MCF 10A (cell line): ENCODE data around the gene MOV10L1. TPM values are rescaled to one million over a fixed set of nuclear protein-coding genes. Genes with fewer than 3 reads are reported as not detected.
A peak's percentile ranks its signal among the peaks of the same experiment; 100 is the strongest.

Experiments
- BruUV-seq: library from RNA; stranded (reverse); fragments of 400-500 nt; replicated peaks from 2 replicates; lab custom pipeline; 2021; lab: Mats Ljungman, UMichigan
- CTCF ChIA-PET: fragments of 300-600 bp; sonication (Branson Sonifier 250); formaldehyde crosslinking; extraction: SDS; loops from one replicate; lab custom pipeline; 2021; ENCODE audit warnings: antibody characterized with exemption, inconsistent platforms; lab: Yijun Ruan, JAX
- POLR2A ChIA-PET: fragments of 300-600, 350-650 bp; sonication (Branson Sonifier 250); formaldehyde crosslinking; extraction: SDS; loops from one replicate; lab custom pipeline; 2020; ENCODE audit warnings: antibody characterized with exemption, inconsistent platforms; lab: Yijun Ruan, JAX
- DNase-seq: peaks from one replicate; pipeline ENCODE4 v3.0.0-alpha.2; 2018; ENCODE audit not compliant: unreplicated experiment
- H3K27ac Mint-ChIP-seq: one replicate; pipeline ENCODE4 v1.8.0; 2022; ENCODE audit warnings: mild to moderate bottlenecking, low read depth, mixed read lengths; ENCODE audit not compliant: unreplicated experiment
- H3K27me3 Mint-ChIP-seq: one replicate; pipeline ENCODE4 v1.8.0; 2022; ENCODE audit warnings: mixed read lengths; ENCODE audit not compliant: insufficient read depth, unreplicated experiment
- H3K36me3 Mint-ChIP-seq: one replicate; pipeline ENCODE4 v1.8.0; 2022; ENCODE audit warnings: mild to moderate bottlenecking, moderate library complexity, mixed read lengths; ENCODE audit not compliant: insufficient read depth, unreplicated experiment
- H3K4me1 Mint-ChIP-seq: one replicate; pipeline ENCODE4 v1.8.0; 2022; ENCODE audit warnings: mixed read lengths; ENCODE audit not compliant: insufficient read depth, unreplicated experiment
- H3K4me3 Mint-ChIP-seq: one replicate; pipeline ENCODE4 v1.8.0; 2022; ENCODE audit warnings: mild to moderate bottlenecking, moderate library complexity, mixed read lengths; ENCODE audit not compliant: unreplicated experiment
- H3K9me3 Mint-ChIP-seq: one replicate; pipeline ENCODE4 v1.8.0; 2022; ENCODE audit warnings: mixed read lengths; ENCODE audit not compliant: unreplicated experiment
- intact Hi-C: fragments of 100-400 bp; cut with micrococcal nuclease; formaldehyde crosslinking; loops from 2 replicates; pipeline ENCODE4 v1.14.1; 2022
- total RNA-seq: library from RNA; stranded (reverse); gene quantifications from 2 replicates; pipeline ENCODE4 v1.2.3, GENCODE V29; 2022
- TF ChIP-seq, protein P1 (sequence below): fragments of 200-600 bp; IDR thresholded peaks from one replicate; pipeline ENCODE4 v1.8.0; 2022; ENCODE audit warnings: antibody characterized with exemption, mild to moderate bottlenecking; ENCODE audit not compliant: unreplicated experiment

The MOV10L1 gene
- total RNA-seq, 1 experiment from 2014 or later = not detected

DNA sequence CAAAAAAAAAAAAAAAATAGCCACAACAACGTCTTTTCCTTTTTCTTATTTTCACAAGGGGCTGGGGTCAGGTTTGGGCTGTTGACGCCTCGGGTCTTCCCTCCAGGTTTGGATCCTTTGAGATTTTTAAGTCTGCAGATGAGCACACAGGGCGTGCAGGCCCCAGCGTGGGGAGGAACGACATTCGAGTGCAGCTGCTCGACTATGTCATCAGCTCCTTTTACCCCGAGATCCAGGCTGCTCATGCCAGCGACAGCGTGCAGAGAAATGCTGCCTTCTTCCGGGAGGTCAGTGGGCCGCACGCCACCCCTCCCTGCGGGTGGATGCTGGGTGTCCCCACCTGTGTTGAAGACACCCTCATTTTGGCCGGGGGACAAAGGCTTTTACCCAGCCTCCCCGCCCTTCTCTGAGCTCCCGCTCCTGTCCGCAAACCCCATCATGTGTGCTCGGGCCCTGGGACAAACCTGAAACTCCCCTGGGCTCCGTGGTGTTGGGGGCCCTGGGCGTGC lies 118.7 kb downstream of the MOV10L1 start:
- ChIA-PET CTCF (interaction anchor here (0.5 to 3.1 kb wide), 6 partner anchors 18 to 404 kb away, joined by 3 to 14 read pairs (median 6); no protein-coding TSS in a partner anchor), POLR2A (interaction anchor here (0.9 to 2.1 kb wide), 2 partner anchors 14 to 60 kb away, joined by 4 to 7 read pairs; no protein-coding TSS in a partner anchor)
- Mint-ChIP-seq H3K4me1 (peaks cover 6% of the 10 kb centered on the region), H3K36me3 (peaks cover 75% of the 10 kb centered on the region), H3K9me3 (no peaks in the 10 kb centered on the region), H3K27ac (no peak overlapping the region), H3K4me3 (no peak overlapping the region), H3K27me3 (no peaks in the 10 kb centered on the region)
- no TSS peak for BruUV-seq
- DNase-seq = no peak
- intact Hi-C loops = no loop called here
- TF ChIP-seq, protein P1, sequence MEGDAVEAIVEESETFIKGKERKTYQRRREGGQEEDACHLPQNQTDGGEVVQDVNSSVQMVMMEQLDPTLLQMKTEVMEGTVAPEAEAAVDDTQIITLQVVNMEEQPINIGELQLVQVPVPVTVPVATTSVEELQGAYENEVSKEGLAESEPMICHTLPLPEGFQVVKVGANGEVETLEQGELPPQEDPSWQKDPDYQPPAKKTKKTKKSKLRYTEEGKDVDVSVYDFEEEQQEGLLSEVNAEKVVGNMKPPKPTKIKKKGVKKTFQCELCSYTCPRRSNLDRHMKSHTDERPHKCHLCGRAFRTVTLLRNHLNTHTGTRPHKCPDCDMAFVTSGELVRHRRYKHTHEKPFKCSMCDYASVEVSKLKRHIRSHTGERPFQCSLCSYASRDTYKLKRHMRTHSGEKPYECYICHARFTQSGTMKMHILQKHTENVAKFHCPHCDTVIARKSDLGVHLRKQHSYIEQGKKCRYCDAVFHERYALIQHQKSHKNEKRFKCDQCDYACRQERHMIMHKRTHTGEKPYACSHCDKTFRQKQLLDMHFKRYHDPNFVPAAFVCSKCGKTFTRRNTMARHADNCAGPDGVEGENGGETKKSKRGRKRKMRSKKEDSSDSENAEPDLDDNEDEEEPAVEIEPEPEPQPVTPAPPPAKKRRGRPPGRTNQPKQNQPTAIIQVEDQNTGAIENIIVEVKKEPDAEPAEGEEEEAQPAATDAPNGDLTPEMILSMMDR = no peak

DNA sequence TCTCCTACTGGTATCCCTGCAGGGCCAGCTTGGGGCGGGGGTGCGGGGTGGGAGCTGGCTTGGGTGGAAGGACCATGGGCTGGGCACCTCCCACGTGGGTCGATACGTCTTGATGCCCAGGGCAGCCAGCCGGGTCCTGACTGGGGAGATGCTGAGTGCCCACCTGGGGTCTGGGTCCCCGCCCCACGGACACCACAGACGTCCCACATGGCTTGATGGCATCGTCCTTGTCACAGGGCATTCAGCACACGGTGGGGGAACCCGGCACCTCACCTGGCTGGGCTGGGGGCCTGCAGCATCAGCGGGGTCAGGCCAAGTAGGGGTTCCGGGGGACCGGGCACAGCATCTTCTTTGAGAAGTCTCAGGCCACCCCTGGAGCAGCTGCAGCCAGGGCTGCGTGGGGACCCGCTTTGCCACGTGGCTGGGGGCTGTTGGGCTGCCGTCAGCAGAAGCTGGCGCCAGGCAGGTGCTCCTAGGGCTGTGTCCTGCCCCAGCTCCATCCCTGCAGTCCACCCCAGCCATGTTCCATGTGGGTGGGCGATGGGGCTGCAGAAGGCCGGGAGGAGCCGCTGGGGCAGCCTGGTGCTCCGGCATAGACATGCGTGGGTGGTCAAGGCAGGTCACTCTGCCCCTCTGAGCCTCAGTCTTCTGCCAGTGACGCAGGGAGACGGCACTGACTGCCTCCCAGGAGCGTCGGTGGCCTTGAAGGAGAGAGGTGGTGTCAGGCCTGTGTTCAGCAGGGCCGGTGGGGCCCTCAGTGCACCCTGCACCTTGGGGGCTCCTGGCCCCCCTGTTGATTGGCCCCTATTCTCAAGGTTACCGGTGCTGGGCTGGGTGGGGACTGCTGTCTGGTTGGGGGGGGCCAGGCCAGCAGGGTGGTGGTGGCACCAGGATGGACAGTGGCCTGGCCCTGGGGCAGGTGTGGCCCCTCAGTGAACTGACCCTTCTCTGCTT lies 119.4 kb downstream of the MOV10L1 start:
- POLR2A ChIA-PET = interaction anchor here (0.9 to 2.1 kb wide), 2 partner anchors 15 to 60 kb away, joined by 4 to 7 read pairs; no protein-coding TSS in a partner anchor
- TF ChIP-seq, protein P1 = no peak
- Mint-ChIP-seq H3K4me3 (no peak overlapping the region), H3K27me3 (no peaks in the 10 kb centered on the region), H3K27ac (no peak overlapping the region), H3K36me3 (peaks cover 79% of the 10 kb centered on the region), H3K9me3 (no peaks in the 10 kb centered on the region), H3K4me1 (peaks cover 6% of the 10 kb centered on the region)
- no peak for DNase-seq
- BruUV-seq = no TSS peak
- CTCF ChIA-PET = interaction anchor here (0.5 to 3.1 kb wide), 5 partner anchors 19 to 404 kb away, joined by 3 to 14 read pairs (median 9); no protein-coding TSS in a partner anchor
- intact Hi-C loops = loop anchor here (1.0 kb wide), 1 partner anchor 60 kb away; no protein-coding TSS in a partner anchor

DNA sequence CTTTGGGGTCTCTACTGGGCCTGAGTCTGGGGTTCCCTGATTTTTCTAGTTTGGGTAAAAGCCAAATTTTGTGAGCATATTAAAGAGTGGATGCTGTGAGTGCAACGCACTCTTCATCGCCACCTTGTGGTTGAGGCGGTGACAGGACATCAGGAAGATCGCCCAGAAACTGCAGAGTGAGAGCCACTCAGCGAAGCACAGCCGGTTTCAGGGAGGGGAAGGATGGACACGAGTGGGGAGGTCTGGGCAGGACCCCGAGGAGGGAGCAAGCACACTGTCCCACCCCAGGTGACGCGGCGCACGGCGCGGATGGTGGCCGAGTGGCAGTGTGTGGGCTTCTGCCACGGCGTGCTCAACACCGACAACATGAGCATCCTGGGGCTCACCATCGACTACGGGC lies 120.1 kb downstream of the MOV10L1 start:
- H3K27ac Mint-ChIP-seq = no peak overlapping the region
- intact Hi-C loops = loop anchor here (1.0 kb wide), 1 partner anchor 61 kb away; no protein-coding TSS in a partner anchor
- BruUV-seq = no TSS peak

More for the DNA sequence above, 120.1 kb downstream of the MOV10L1 start:
- CTCF ChIA-PET = no interaction called here
- Mint-ChIP-seq H3K36me3 (peaks cover 81% of the 10 kb centered on the region), H3K9me3 (no peaks in the 10 kb centered on the region), H3K4me1 (peaks cover 6% of the 10 kb centered on the region), H3K4me3 (no peak overlapping the region), H3K27me3 (no peaks in the 10 kb centered on the region)
- TF ChIP-seq, protein P1 = peak; percentile 77
- POLR2A ChIA-PET = no interaction called here
- peak; percentile 74 for DNase-seq
